GM19372 (cell line): ENCODE results near the gene KDSR.
"Not testable (repeated sequence)": the region's sequence is repeated elsewhere in the genome, so short reads cannot be mapped to it uniquely, and the experiment has no call there.

Experiments
- ATAC-seq: cut with Tn5 transposase; IDR thresholded peaks from one replicate; pipeline ENCODE4 v1.9.1; 2021; ENCODE audit warnings: mild to moderate bottlenecking, low read depth, moderate library complexity; ENCODE audit not compliant: unreplicated experiment

KDSR gene

GRCh38 chr18:63366213-63367052 lies 573 bp downstream of the KDSR start:
- peak; percentile 29 for ATAC-seq

GRCh38 chr18:63365876-63366212 lies 1.2 kb downstream of the KDSR start:
- ATAC-seq: no peak

- no peak for ATAC-seq
Measured at GRCh38 chr18:63363951-63364350, 3.1 kb downstream of the KDSR start.

DNA sequence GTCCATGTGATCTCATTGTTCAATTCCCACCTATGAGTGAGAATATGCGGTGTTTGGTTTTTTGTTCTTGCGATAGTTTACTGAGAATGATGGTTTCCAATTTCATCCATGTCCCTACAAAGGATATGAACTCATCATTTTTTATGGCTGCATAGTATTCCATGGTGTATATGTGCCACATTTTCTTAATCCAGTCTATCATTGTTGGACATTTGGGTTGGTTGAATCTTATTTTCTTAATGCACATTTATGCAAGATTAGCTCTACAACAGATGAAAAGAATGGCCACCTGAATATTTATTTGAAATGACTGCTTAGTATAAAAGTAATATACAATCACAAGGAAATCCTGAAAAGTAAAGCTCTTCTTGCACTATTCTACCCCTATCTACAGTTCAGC lies 3.6 kb downstream of the KDSR start:
- ATAC-seq: not testable (repeated sequence)

- ATAC-seq: no peak
Measured at GRCh38 chr18:63356272-63356896, 10.6 kb downstream of the KDSR start.

DNA sequence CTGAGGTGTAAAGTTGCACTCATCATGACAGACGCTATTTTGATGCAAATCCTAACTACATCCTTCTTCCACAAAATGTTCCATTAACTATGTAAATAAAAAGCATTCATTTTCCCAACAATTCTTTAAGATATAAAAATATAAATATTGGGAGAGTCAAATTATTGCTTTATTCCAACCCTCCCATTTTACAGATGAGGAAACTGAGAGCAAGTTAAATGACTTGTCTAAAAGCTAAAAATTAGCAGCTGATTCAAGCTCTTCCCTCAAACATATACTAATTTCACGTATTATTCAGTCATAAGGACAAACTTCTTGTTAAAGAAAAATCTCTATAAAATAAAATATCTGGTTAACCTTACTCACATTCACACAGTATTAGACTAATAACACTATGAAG lies 16.8 kb downstream of the KDSR start:
- ATAC-seq: no peak

- no peak for ATAC-seq
Measured at GRCh38 chr18:63348508-63349136, 18.4 kb downstream of the KDSR start.

DNA sequence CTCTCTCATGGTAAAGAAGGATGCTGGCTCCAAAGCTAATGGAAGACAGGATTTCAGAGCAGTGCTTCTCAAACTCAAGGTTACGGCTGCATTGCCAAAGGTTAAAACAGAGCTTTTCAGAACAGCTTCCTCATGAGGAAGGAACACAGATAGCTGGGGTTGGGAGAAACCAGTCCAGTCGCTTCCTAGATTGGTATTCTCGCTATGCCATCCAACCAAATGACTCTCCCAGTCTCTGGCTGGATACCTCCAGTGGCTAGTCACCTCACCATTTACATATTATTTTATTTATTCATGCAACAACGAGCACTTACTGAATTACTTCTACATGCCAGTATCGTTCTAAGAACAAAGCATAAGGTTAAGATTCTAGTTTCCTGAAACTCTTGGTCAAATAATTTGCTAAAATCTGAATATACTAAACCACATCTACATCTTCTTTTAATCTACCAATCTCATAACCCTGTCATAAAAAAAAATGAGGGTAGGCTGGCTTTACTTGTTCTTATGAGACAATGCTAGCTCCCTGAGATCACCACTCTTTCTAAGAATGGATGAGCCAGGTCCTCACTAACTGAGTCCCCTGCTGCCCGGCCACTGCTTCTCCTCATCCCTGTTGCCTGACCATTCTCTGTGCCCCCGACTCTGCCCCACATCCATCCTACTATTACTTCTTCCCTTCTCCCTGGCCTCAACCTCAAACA lies 20.4 kb downstream of the KDSR start:
- ATAC-seq: no peak

- ATAC-seq: no peak
Measured at GRCh38 chr18:63346031-63346430, 21.0 kb downstream of the KDSR start.

- no peak for ATAC-seq
Measured at GRCh38 chr18:63344918-63345317, 22.1 kb downstream of the KDSR start.

GRCh38 chr18:63344263-63344662 lies 22.7 kb downstream of the KDSR start:
- no peak for ATAC-seq

- ATAC-seq: no peak
Measured at GRCh38 chr18:63342206-63342605, 24.8 kb downstream of the KDSR start.

- no peak for ATAC-seq
Measured at GRCh38 chr18:63339920-63340484, 27.0 kb downstream of the KDSR start.

- no peak for ATAC-seq
Measured at GRCh38 chr18:63336366-63337099, 30.5 kb downstream of the KDSR start.

DNA sequence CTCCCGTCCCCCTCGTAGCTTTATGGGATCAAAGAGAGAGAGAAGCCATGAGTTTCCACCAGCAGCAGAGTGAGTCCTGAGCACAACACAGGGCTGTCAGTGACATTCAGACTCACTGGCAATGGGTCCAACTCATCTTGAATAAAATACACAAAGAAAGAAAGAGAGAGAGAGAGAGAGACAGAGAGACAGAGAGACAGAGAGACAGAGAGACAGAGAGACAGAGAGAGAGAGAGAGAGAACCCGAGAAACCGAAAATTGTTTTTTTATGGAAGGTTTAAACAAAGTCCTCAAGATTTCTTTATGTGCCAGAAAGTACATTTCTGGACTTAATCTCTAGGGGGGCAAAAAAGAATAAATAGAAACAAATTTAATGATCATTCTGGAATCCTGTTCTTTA lies 35.9 kb downstream of the KDSR start:
- no peak for ATAC-seq

- ATAC-seq: no peak
Measured at GRCh38 chr18:63329431-63330145, 37.4 kb downstream of the KDSR start.

DNA sequence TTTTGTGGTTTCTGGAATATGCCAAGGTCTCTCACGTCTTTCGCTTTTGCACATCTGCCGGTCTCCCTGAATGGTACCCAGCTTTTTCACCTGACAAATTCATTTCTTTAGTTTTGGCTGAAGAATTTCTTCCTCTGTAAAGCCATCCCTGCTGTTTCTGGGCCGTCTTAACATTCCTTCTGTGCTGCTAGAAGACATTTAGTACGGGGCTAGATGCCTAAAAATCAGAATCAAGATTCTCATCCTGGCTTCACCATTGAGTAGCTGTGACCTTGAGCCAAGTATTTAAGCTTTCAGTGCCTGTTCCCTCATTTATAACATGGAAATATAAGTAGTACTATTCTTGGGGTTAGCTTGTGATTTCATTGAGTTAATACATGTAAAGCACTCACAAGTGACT lies 41.0 kb downstream of the KDSR start:
- ATAC-seq: no peak

- ATAC-seq: no peak
Measured at GRCh38 chr18:63325086-63325686, 41.8 kb downstream of the KDSR start.
